Non-pigmented ciliary epithelial cell (primary cell): ENCODE data around the gene MICAL3.

Source experiments
- DNase-seq: peaks from one replicate; pipeline ENCODE4 v3.0.0-alpha.2; 2010; ENCODE audit warnings: low read depth

The MICAL3 gene

GRCh38 chr22:17833489-17833888, 190.9 kb downstream of the MICAL3 start:
- no peak for DNase-seq

DNA sequence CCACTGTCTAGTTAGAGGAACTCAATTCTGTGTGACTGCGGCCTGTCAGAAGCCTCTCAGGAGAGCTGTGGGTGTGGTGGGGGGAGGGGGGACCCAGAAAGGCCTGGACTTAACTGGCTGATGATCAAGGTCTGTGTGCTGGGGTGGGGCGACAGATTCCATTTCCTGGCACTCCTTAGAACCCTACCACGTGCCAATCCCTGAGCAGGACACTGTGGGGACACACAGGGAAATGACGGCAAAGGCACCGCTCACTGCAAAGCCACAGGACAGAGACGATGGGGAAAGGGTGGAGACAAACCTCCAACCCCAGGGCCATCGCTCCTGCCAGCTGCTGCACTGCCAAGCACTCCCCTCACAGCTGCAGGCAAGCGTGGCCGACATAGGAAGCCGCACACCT, 191.7 kb downstream of the MICAL3 start:
- no peak for DNase-seq

DNA sequence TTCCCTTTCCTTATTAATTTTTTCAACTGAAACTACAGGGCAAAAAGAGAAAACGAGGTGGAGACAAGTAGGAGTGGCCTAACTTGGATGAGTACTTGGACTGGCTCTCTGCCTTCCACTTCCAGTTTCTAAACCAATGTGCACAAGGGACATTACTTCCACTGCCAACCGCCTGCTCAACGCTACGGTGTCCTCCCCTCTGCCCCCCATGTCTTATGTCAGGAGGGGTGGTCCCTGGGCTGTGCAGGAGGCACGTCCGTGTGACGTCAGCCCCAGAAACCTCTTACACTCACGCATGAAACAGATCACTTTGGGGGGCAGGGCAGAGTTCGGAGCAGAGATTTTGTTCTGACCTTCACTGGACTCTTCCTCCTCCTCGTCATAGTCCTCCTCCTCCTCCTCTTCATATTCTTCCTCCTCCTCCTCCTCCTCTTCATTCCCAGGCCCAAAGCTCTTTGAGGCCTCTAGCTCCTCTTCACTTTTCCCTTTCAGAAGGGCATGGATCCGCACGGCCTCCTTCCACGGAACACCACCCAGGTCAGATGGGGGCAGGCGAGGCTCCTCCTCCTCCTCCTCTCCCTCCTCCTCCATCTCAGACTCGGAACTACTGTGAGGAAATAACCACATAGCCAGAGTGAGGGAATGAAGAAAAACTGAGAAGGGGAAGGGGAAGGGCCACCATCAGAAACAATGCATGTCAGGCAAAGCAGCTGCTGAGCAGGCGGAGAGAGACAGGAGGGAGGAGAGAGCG, 192.7 kb downstream of the MICAL3 start:
- no peak for DNase-seq

DNA sequence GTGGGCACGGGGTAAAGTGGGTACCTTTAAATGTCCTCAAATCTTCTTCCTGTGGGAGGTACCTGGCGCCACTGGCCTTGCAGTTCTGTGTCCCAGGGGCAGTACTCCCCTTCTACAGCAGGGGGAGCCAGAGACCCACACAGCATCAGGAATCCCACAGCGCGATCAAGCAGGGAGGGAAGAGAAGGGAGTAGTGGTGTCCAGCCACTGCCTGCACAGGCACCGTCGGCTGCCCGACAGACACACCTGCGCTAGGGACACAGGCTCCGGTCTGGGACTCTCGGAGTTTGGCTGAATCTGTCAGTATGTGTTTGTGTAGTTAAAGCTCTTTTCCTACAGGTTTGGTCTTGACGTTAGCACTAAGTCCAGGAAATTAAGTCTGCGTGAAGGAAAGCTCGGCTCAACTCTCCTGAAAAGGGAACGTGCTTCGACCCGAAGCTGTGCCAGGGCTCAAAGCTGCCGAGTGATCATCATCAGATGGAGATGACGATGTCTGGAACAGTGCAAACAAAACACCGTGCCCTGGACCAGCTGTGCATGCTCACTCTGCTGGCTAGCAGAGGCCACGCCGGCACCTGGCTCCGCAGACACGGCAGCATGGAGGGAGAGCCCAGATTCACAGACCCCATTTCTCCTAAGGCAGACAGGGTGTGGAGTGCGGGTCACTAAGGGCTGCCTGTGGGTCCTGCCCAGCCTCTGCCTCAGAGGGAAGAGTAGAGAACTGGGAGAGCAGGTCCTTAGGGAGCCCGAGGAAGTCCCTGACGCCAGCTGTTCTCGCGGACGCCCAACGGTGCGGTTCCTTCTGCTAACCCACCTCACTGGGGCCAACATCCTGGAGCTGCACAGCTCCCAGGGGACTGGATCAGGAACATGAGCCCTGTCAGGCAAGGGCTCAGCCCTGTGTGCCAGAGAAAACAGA, 194.1 kb downstream of the MICAL3 start:
- DNase-seq: peak; percentile 35

- no peak for DNase-seq
Observed at GRCh38 chr22:17829695-17830042, 194.7 kb downstream of the MICAL3 start.

DNA sequence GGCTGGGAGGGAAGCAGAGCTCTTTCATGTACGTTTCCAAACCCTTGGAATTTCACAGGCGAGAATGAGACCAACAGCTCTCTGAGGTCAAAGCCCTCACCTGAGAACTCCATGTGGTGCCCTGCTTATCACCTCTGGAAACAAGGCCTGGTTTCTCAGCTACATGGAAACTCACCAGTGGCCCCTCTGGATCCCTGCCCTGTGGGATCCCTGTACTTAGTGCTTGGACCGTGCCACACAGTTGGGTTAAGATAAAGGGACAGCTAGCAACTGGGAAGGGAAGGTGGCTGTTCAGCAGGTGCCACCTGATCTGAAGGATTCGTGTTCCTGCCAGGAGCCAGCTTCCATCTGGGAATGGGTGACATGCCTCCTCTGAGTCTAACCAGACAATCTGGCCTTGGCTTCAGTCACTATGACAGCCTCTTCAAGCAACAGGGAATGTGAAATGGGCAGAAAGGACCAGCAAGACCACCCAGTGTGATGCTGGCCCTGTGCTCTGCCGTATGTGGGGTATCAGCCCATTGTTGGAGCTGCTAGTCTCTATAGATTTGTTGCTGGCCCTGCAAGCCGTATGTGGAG, 195.8 kb downstream of the MICAL3 start:
- DNase-seq: no peak

GRCh38 chr22:17827466-17827865, 196.9 kb downstream of the MICAL3 start:
- DNase-seq: no peak

GRCh38 chr22:17825876-17826550, 198.3 kb downstream of the MICAL3 start:
- DNase-seq: no peak

DNA sequence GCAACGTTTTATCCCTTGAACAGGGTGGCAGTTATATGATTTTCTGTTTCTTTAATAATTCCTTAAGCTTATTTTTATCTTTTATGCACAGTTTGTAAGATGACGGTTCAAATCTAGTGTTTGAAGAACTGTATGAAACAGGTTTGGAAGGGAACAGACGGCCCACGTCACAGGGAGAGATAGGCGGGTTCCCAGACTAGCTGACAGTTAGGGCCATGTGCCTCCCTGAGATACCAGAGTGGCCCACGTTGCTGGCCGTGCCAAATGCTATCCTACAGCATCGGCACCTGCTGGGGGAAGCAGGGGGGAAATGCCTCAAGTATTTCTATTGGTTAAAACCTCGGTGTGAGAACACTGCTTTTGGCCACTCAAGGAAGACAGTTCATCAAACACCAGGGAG, 199.9 kb downstream of the MICAL3 start:
- DNase-seq: no peak

- DNase-seq: no peak
Observed at GRCh38 chr22:17823964-17824363, 200.4 kb downstream of the MICAL3 start.

DNA sequence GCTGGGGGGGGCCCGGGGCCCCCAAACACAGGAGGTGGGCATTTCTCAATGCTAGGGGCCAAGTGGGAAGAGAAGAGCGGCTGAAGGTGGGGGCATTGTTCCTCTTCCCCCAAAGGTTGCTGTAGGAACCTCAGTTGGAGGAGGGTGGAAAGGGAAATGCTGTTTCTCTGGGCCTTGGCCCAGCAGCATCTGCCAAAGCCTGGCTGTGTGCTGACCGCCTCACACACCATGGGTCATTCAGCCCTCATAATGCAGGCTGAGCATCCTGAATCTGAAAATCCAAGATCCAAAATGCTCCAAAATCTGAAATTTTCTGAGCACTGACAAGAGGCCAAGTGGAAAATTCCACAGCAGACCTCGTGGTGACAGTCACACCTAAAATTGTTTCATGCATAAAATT, 201.1 kb downstream of the MICAL3 start:
- no peak for DNase-seq

GRCh38 chr22:17822087-17822486, 202.3 kb downstream of the MICAL3 start:
- DNase-seq: no peak

- DNase-seq: no peak
Observed at GRCh38 chr22:17820879-17821439, 203.4 kb downstream of the MICAL3 start.

DNA sequence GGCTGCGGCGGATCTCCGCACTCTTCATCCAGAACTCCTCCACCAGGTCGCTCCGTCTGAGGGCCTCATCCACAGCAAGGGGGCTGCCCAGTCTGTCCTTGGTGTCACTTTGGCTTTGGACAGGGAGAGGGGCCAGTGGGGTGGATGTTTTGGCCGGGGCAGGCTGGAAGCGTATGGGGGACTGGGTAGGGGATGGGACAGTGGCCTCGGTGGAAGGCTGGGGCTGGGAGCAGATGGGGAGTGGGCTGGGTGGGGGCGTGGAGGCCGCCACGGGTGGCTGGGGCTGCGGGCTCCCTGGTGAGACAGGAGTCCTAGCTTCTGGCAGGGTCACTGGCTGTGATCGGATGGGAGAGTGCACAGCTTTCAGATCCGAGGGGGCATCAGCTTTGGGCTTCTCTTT, 205.7 kb downstream of the MICAL3 start:
- DNase-seq: no peak

DNA sequence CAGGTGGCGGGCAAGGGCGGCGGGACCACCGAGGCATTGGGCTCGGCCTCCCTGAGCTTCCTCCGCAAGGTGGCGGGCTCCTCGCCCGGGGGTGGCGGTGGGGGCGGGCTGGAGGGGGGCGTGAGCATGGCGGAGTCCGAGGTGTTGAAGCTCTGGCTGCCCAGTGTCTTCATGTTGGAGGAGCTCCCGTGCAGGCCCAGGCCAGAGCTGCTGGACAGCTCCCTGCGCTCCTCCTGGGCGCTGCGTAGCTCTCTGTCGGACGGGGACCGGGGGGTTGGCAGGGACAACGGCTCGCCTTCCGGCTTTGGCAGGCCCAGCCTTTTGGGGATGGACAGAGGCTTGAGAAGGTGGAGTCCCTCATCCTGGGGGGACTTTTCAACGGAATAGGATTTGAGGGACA, 206.2 kb downstream of the MICAL3 start:
- no peak for DNase-seq

DNA sequence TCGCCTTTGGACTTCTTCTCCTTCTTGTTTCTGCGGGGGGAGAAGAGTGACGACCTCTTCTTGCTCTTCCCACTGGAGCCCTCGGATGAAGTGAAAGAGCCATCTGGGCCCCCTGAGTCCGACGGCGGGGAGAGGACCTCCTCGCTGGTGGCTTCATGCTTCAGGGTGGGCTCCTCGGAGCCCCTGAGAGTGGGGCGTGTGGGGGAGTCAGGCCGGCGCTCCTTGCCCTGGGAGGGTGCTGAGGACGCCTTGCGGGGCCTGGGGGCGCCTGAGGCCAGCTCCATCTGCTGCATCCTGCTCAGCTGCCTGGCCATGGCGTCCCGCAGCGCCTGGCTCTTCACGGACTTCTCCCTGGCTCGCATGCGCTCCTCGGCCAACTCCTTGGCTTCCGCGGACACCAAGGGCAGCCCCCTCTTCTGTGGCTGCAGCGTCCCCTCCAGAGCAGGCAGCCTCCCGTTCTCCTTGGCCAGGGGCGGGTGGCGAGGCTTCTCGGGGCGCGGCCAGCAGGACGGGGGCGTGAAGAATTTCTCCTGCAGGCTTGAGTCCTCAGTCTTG, 206.8 kb downstream of the MICAL3 start:
- DNase-seq: no peak

GRCh38 chr22:17817079-17817478, 207.3 kb downstream of the MICAL3 start:
- no peak for DNase-seq

DNA sequence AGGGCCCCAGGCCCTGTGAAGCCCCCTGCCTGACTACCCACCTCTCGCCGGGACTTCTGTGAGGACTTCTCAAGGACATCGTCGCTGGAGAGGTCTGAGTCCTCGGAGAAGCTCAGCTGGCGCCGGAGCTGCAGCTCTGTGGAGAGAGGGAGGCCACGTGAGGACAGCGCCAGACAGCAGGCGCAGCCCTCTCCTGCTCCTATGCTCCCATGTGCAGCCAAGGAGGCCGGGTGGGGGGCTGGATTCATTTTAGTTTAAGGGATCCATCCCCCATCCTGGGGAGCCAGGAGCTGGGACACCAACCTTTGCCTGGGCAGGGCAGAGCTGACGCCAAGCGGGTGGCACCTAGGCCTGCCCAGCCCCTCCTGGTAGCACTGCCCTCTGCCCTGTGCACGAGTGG, 207.7 kb downstream of the MICAL3 start:
- DNase-seq: no peak

DNA sequence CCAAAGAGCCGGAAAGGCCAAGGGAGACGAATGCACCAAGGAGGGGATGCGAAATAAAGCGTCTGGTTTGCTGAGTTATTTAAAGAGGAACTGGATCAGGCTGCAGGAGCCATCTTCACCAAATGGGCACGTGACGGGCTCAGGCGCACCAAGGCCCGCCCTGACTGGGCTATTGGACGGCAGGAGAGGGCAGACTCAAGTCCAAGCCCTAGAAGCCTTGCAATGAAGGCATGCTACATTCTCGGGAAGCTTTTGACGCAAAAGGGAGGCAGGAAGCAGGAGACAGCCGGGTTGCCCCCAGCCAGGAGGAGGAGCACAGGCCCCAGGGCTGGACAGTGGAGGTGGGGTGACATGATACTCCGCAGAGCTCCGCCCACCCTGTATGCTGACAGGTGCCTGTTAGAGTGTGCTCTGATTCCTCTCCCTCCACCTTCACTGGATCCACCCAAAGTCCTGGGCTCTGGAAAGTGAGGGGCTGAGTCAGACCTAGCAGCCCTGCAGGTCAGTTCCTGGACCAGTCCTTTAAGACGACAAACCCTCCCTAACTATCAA, 208.6 kb downstream of the MICAL3 start:
- no peak for DNase-seq

GRCh38 chr22:17814830-17815229, 209.5 kb downstream of the MICAL3 start:
- no peak for DNase-seq

DNA sequence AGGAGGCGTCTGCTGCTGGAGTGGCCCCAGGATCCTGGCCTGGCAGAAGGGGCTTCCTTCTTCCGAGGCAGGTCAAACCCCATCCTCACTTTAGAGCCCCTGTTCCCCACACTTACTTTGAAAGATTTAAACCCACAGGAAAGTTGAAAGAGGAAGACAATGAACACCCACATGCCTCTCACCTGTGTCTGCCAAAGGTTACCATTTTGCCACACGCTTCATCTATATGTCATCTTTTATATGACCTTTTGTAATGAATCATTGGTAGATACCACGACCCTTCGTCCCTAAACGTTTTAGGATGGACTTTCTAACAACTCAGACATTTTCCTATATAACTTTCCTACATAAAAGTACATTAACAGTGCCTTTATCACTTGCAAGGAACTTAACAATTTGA, 210.3 kb downstream of the MICAL3 start:
- DNase-seq: no peak

GRCh38 chr22:17811119-17811518, 213.2 kb downstream of the MICAL3 start:
- no peak for DNase-seq
